DND-41 (cell line): Measurements from ENCODE around the gene SELENOT.

Source experiments
- ATAC-seq: fragments of 200-7000 bp; cut with Tn5 transposase; 3 replicates; pipeline ENCODE4 v1.9.1; 2021; ENCODE audit warnings: low read depth; ENCODE audit not compliant: insufficient read depth
- DNase-seq: peaks from one replicate; pipeline ENCODE4 v3.0.0-alpha.2; 2020
- H2AFZ ChIP-seq: 2 replicates; pipeline ENCODE4 v1.6.0; 2012; ENCODE audit warnings: low read depth, low read length
- H3K27ac ChIP-seq: 2 replicates; pipeline ENCODE4 v1.5.1; 2012; ENCODE audit warnings: low read length, inconsistent platforms
- H3K27me3 ChIP-seq: fragments of 200-600 bp; sonication (generic); 2 replicates; pipeline ENCODE4 v1.6.0; 2012; ENCODE audit warnings: low read length, mild to moderate bottlenecking, inconsistent platforms; ENCODE audit not compliant: insufficient read depth, poor library complexity
- H3K36me3 ChIP-seq: 2 replicates; pipeline ENCODE4 v1.5.1; 2012; ENCODE audit warnings: low read length, inconsistent platforms; ENCODE audit not compliant: insufficient read depth
- H3K4me1 ChIP-seq: 2 replicates; pipeline ENCODE4 v1.5.1; 2012; ENCODE audit warnings: mild to moderate bottlenecking, low read length; ENCODE audit not compliant: insufficient read depth
- H3K4me2 ChIP-seq: 2 replicates; pipeline ENCODE4 v1.6.0; 2012; ENCODE audit warnings: mild to moderate bottlenecking, moderate library complexity, low read length, inconsistent platforms; ENCODE audit not compliant: insufficient read depth
- H3K4me3 ChIP-seq, 2 experiments: fragments of 200-600 bp in 1 of 2; shearing (Covaris generic) in 1 of 2; 2 replicates each; pipeline ENCODE4 v1.5.1; 2012 to 2016; ENCODE audit warnings: inconsistent platforms in 2 of 2, low read length in 2 of 2, mild to moderate bottlenecking in 2 of 2, low read depth in 1 of 2, moderate library complexity in 1 of 2
- H3K79me2 ChIP-seq: 2 replicates; pipeline ENCODE4 v1.6.0; 2012; ENCODE audit warnings: low read length, inconsistent platforms; ENCODE audit not compliant: insufficient read depth
- H3K9ac ChIP-seq: 2 replicates; pipeline ENCODE4 v1.6.0; 2012; ENCODE audit warnings: low read depth, mild to moderate bottlenecking, inconsistent platforms, low read length, moderate library complexity
- H3K9me3 ChIP-seq: 2 replicates; pipeline ENCODE4 v1.5.1; 2012; ENCODE audit warnings: low read length, moderate library complexity, mild to moderate bottlenecking, inconsistent platforms; ENCODE audit not compliant: insufficient read depth, severe bottlenecking
- H4K20me1 ChIP-seq: 2 replicates; pipeline ENCODE4 v1.6.0; 2012; ENCODE audit warnings: low read length; ENCODE audit not compliant: insufficient read depth
- CTCF ChIP-seq: IDR thresholded peaks from 2 replicates; pipeline ENCODE4 v1.5.1; 2012; ENCODE audit warnings: borderline replicate concordance, low read length, moderate library complexity, mild to moderate bottlenecking; ENCODE audit not compliant: poor library complexity, severe bottlenecking; ENCODE audit errors: extremely low read depth
- EZH2 ChIP-seq: IDR thresholded peaks from 3 replicates; pipeline ENCODE4 v1.6.1; 2012; ENCODE audit warnings: borderline replicate concordance, low read depth, mild to moderate bottlenecking, moderate library complexity, low read length, inconsistent platforms; ENCODE audit not compliant: severe bottlenecking

The SELENOT gene

GRCh38 chr3:150623945-150624344 lies 20.8 kb downstream of the SELENOT start:
- no peaks in the 10 kb centered on the region for H3K4me1 ChIP-seq
- no peaks in the 10 kb centered on the region for H3K9me3 ChIP-seq
- H3K27ac ChIP-seq, result no peak overlapping the region
- H3K4me2 ChIP-seq, result no peak overlapping the region
- ATAC-seq, result no peak
- H4K20me1 ChIP-seq, result peaks cover 11% of the 10 kb centered on the region; the same call in 1 of the 2 replicates
- peaks cover 37% of the 10 kb centered on the region for H3K36me3 ChIP-seq
- peaks cover 40% of the 10 kb centered on the region for H3K79me2 ChIP-seq
- no peak for DNase-seq
- no peak overlapping the region for H2AFZ ChIP-seq
- TF ChIP-seq CTCF (no peak), EZH2 (no peak)
- no peaks in the 10 kb centered on the region for H3K27me3 ChIP-seq
- no peak overlapping the region for H3K4me3 ChIP-seq
- no peak overlapping the region for H3K9ac ChIP-seq

- H3K9ac ChIP-seq, result no peak overlapping the region
- DNase-seq (no peak), ATAC-seq (no peak)
- H3K4me2 ChIP-seq, result no peak overlapping the region
- peaks cover 5% of the 10 kb centered on the region; the same call in 1 of the 2 replicates for H4K20me1 ChIP-seq
- peaks cover 18% of the 10 kb centered on the region for H3K79me2 ChIP-seq
- H3K4me3 ChIP-seq, result no peak overlapping the region
- H3K27me3 ChIP-seq, result no peaks in the 10 kb centered on the region
- H3K4me1 ChIP-seq, result no peaks in the 10 kb centered on the region
- TF ChIP-seq CTCF (no peak), EZH2 (no peak)
- no peak overlapping the region for H3K27ac ChIP-seq
- H3K36me3 ChIP-seq, result peaks cover 54% of the 10 kb centered on the region
- no peaks in the 10 kb centered on the region for H3K9me3 ChIP-seq
- H2AFZ ChIP-seq, result no peak overlapping the region
These were observed 23.2 kb downstream of the SELENOT start for GRCh38 chr3:150626148-150626930.

DNA sequence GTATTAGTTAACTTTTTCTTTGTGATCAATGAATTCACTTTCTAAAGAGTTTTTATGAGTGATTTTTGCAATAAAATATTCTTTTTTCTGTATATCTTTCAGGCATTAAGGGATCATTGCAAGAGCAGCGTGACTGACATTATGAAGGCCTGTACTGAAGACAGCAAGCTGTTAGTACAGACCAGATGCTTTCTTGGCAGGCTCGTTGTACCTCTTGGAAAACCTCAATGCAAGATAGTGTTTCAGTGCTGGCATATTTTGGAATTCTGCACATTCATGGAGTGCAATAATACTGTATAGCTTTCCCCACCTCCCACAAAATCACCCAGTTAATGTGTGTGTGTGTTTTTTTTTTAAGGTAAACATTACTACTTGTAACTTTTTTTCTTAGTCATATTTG lies 24.4 kb downstream of the SELENOT start:
- Histone ChIP-seq H3K4me2 (no peak overlapping the region), H3K4me1 (no peaks in the 10 kb centered on the region), H4K20me1 (no peaks in the 10 kb centered on the region; the same call in 1 of the 2 replicates), H3K9ac (no peak overlapping the region), H3K27ac (no peak overlapping the region), H3K9me3 (no peaks in the 10 kb centered on the region), H2AFZ (no peak overlapping the region), H3K36me3 (peaks cover 59% of the 10 kb centered on the region), H3K79me2 (peaks cover 6% of the 10 kb centered on the region), H3K4me3 (no peak overlapping the region), H3K27me3 (no peaks in the 10 kb centered on the region)
- DNase-seq, result no peak
- no peak for ATAC-seq
- no peak for TF ChIP-seq EZH2
- TF ChIP-seq CTCF, result no peak
